HCT116 (cell line): ENCODE measurements around the gene SLC16A4. TPM values are rescaled to one million over a fixed set of nuclear protein-coding genes. Genes with fewer than 3 reads are reported as not detected.

ENCODE experiments used
- ATAC-seq: fragments of 200-7000 bp; cut with Tn5 transposase; 2 replicates; pipeline ENCODE4 v1.9.1; 2020; ENCODE audit warnings: mild to moderate bottlenecking, moderate library complexity
- BruUV-seq: library from RNA; stranded (reverse); fragments of 400-500 nt; replicated peaks from 2 replicates; lab custom pipeline; 2021; lab: Mats Ljungman, UMichigan
- CTCF ChIA-PET: fragments of 300-600 bp; sonication (Branson Sonifier 250); formaldehyde crosslinking; loops from one replicate; lab custom pipeline; 2021; ENCODE audit warnings: antibody characterized with exemption; lab: Charles Lee
- POLR2A ChIA-PET: fragments of 300-600, 350-600 bp; sonication (Branson Sonifier 250); formaldehyde crosslinking; loops from one replicate; lab custom pipeline; 2021; ENCODE audit warnings: antibody characterized with exemption; lab: Charles Lee
- RAD21 ChIA-PET, 2 experiments: fragments of 300-600 bp; sonication (Branson Sonifier 250); formaldehyde crosslinking; loops; one replicate each; lab custom pipeline; 2023; ENCODE audit warnings: low total read pairs in 2 of 2; ENCODE audit not compliant: uncharacterized antibody in 2 of 2, unreplicated experiment in 2 of 2, low non-redundant PET in 1 of 2; lab: Charles Lee
- DNase-seq: peaks from one replicate; pipeline ENCODE4 v3.0.0-alpha.2; 2010; ENCODE audit warnings: low read depth, low spot score
- H2AFZ ChIP-seq: fragments of 200-600 bp; shearing (Covaris generic), sonication (generic); 2 replicates; pipeline ENCODE4 v1.6.1; 2017; ENCODE audit warnings: low read depth, mixed run types, mixed read lengths, antibody characterized with exemption, low read length; ENCODE audit not compliant: poor library complexity, severe bottlenecking
- H3K27ac ChIP-seq: 2 replicates; pipeline ENCODE4 v1.5.1; 2012; ENCODE audit warnings: low read depth, low read length
- H3K27me3 ChIP-seq: fragments of 200-600 bp; sonication (generic); 2 replicates; pipeline ENCODE4 v1.6.1; 2016; ENCODE audit warnings: mixed run types, low read length, mixed read lengths; ENCODE audit not compliant: insufficient read depth
- H3K36me3 ChIP-seq, 2 experiments: fragments of 200-500 bp in 1 of 2; fragments of 200-600 bp in 1 of 2; sonication (Bioruptor generic) in 1 of 2; sonication (generic) in 1 of 2; 2 replicates each; pipeline versions ENCODE4 v1.5.1 to v1.6.1; 2014 to 2016; ENCODE audit warnings: low read length in 2 of 2, inconsistent platforms in 1 of 2, mixed read lengths in 1 of 2, mixed run types in 1 of 2; ENCODE audit not compliant: insufficient read depth in 2 of 2, control insufficient read depth in 1 of 2
- H3K4me1 ChIP-seq, 2 experiments: fragments of 200-600 bp in 1 of 2; sonication (generic) in 1 of 2; 2 replicates each; pipeline versions ENCODE4 v1.5.1 to v1.6.1; 2012 to 2017; ENCODE audit warnings: low read length in 2 of 2, inconsistent platforms in 1 of 2, mild to moderate bottlenecking in 1 of 2, mixed read lengths in 1 of 2, mixed run types in 1 of 2, moderate library complexity in 1 of 2; ENCODE audit not compliant: insufficient read depth in 2 of 2, control insufficient read depth in 1 of 2
- H3K4me2 ChIP-seq: fragments of 200-600 bp; sonication (generic); 2 replicates; pipeline ENCODE4 v1.6.1; 2017; ENCODE audit warnings: mixed run types, low read length, mixed read lengths
- H3K4me3 ChIP-seq, 2 experiments: fragments of 200-600 bp in 1 of 2; sonication (generic) in 1 of 2; replicated peaks in 1 of 2; 2 replicates each; pipeline ENCODE4 v1.5.1; 2011 to 2016; ENCODE audit warnings: low read length in 2 of 2, control low read depth in 1 of 2, low read depth in 1 of 2, mild to moderate bottlenecking in 1 of 2, mixed read lengths in 1 of 2, mixed run types in 1 of 2
- H3K79me2 ChIP-seq: fragments of 200-600 bp; sonication (generic); 2 replicates; pipeline ENCODE4 v1.6.1; 2017; ENCODE audit warnings: mild to moderate bottlenecking, mixed run types, low read length, moderate library complexity, mixed read lengths; ENCODE audit not compliant: insufficient read depth
- H3K9ac ChIP-seq: fragments of 200-600 bp; sonication (generic); 2 replicates; pipeline ENCODE4 v1.6.1; 2016; ENCODE audit warnings: low read length, mixed read lengths
- H3K9me2 ChIP-seq: fragments of 200-600 bp; sonication (generic), shearing (Covaris generic); 2 replicates; pipeline ENCODE4 v1.6.1; 2017; ENCODE audit warnings: mixed run types, mild to moderate bottlenecking, moderate library complexity; ENCODE audit not compliant: insufficient read depth
- H3K9me3 ChIP-seq, 2 experiments: fragments of 200-500 bp in 1 of 2; fragments of 200-600 bp in 1 of 2; sonication (Bioruptor generic) in 1 of 2; sonication (generic) in 1 of 2; 2 replicates each; pipeline ENCODE4 v1.6.1; 2014 to 2017; ENCODE audit warnings: low read length in 2 of 2, mixed read lengths in 2 of 2, inconsistent platforms in 1 of 2, low read depth in 1 of 2, mild to moderate bottlenecking in 1 of 2, mixed run types in 1 of 2, moderate library complexity in 1 of 2; ENCODE audit not compliant: control insufficient read depth in 1 of 2, insufficient read depth in 1 of 2
- H4K20me1 ChIP-seq: fragments of 200-600 bp; sonication (generic), shearing (Covaris generic); 2 replicates; pipeline ENCODE4 v1.6.1; 2017; ENCODE audit warnings: mixed run types, mild to moderate bottlenecking, moderate library complexity; ENCODE audit not compliant: insufficient read depth
- CBX3 ChIP-seq: IDR thresholded peaks from 2 replicates; pipeline ENCODE4 v1.6.1; 2012; ENCODE audit warnings: low read depth
- CEBPB ChIP-seq: IDR thresholded peaks from 2 replicates; pipeline ENCODE4 v1.6.1; 2012; ENCODE audit warnings: low read depth
- EGR1 ChIP-seq: IDR thresholded peaks from 2 replicates; pipeline ENCODE4 v1.6.1; 2012; ENCODE audit warnings: low read depth
- FOSL1 ChIP-seq: IDR thresholded peaks from 2 replicates; pipeline ENCODE4 v1.6.1; 2012; ENCODE audit warnings: low read depth
- JUND ChIP-seq: IDR thresholded peaks from 2 replicates; pipeline ENCODE4 v1.6.1; 2012
- POLR2A ChIP-seq: IDR thresholded peaks from 2 replicates; pipeline ENCODE4 v1.7.0; 2011; ENCODE audit warnings: borderline replicate concordance; ENCODE audit not compliant: insufficient read depth, insufficient read length; ENCODE audit errors: extremely low read depth
- SIN3A ChIP-seq: IDR thresholded peaks from 2 replicates; pipeline ENCODE4 v1.6.1; 2012; ENCODE audit warnings: low read depth
- ZNF274 ChIP-seq: fragments of 200-500 bp; sonication (Bioruptor generic); IDR thresholded peaks from 2 replicates; pipeline ENCODE4 v1.6.1; 2014; ENCODE audit warnings: mild to moderate bottlenecking, low read depth, low read length, inconsistent platforms
- intact Hi-C: fragments of 100-400 bp; cut with micrococcal nuclease; formaldehyde crosslinking; loops from 2 replicates; pipeline ENCODE4 v1.10.0; 2022
- total RNA-seq: library from RNA; stranded (reverse); gene quantifications from one replicate; pipeline ENCODE4 v1.2.1, GENCODE V29; 2021; ENCODE audit not compliant: unreplicated experiment
- TF ChIP-seq, protein P1 (sequence below), 3 experiments: fragments of 200-600 bp in 1 of 3; sonication (generic) in 1 of 3; IDR thresholded peaks in 2 of 3; conservative IDR thresholded peaks in 1 of 3; 2 replicates each; pipeline ENCODE4 v1.5.1; 2012 to 2017; ENCODE audit warnings: low read depth in 2 of 3, low read length in 2 of 3, antibody characterized with exemption in 1 of 3, borderline replicate concordance in 1 of 3, control low read depth in 1 of 3, mild to moderate bottlenecking in 1 of 3, mixed read lengths in 1 of 3, mixed run types in 1 of 3, moderate library complexity in 1 of 3; ENCODE audit not compliant: insufficient read depth in 1 of 3

SLC16A4 gene
- total RNA-seq, 1 experiment from 2014 or later = 0.20 TPM

DNA sequence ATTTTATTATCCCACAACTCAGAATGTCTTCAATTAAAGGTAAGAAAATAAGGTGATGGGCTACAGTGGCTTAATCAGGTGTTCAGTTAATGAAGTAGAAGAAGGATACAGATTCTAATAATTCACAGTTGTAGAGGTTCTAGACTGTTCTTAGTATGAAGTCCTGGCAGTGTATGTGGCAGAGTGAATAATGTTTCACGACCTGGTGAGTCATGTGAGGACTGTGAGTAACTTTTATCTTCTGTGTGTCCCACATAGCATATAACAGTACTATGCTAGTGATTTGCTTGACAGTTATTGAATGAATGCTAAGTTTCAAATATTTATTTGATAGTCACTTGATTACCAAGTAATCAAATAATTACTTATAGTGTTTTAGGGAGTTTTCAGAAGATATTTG lies 20.0 kb downstream of the SLC16A4 start:
- no peak for DNase-seq
- intact Hi-C loops = no loop called here
- TF ChIP-seq JUND = 0 out of 2 replicates have a peak, but pooled peaks have one; percentile 14
- TF ChIP-seq POLR2A = no peak
- Histone ChIP-seq H3K9me3 (no peaks in the 10 kb centered on the region), H4K20me1 (0 out of 2 replicates have a peak, but pooled peaks cover 3% of the 10 kb centered on the region), H3K9me2 (no peaks in the 10 kb centered on the region), H3K79me2 (peaks cover 71% of the 10 kb centered on the region), H3K4me2 (no peak overlapping the region), H3K27ac (no peak overlapping the region), H3K4me3 (no peak overlapping the region), H3K27me3 (no peaks in the 10 kb centered on the region), H3K36me3 (peaks cover 15 to 23% of the 10 kb centered on the region in 2 experiments; a peak in 3 of 4 replicates), H2AFZ (no peak overlapping the region), H3K4me1 (peaks cover 0 to 7% of the 10 kb centered on the region in 2 experiments; a peak in 1 of 4 replicates), H3K9ac (no peak overlapping the region)
- peak; percentile 52; the same call in 1 of the 2 replicates for ATAC-seq
- ChIA-PET POLR2A (no interaction called here), RAD21 (no interaction called here), CTCF (no interaction called here)
- no TSS peak for BruUV-seq

DNA sequence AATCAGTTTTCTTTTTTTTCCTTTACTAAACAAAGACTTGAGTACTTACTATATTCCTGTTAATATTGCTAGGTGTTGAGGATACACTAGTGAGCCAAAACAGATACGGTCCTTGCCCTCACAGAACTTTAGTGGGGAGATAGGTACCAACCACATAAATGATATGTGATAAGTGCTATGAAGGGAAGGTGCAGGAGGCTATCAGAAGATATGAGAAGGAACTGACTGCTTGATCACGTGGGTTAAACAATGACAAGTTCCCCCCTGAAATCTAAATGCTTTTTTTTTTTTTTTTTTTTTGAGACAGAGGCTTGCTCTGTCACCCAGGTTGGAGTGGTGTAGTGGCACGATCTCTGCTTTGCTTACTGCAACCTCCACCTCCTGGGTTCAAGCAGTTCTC lies 26.6 kb downstream of the SLC16A4 start:
- H3K27ac ChIP-seq = no peak overlapping the region
- TF ChIP-seq POLR2A = no peak
- no peaks in the 10 kb centered on the region for H3K4me1 ChIP-seq
- H4K20me1 ChIP-seq = no peaks in the 10 kb centered on the region
- H3K9ac ChIP-seq = no peak overlapping the region
- ChIA-PET POLR2A (no interaction called here), CTCF (no interaction called here), RAD21 (no interaction called here)
- H3K27me3 ChIP-seq = no peaks in the 10 kb centered on the region
- intact Hi-C loops = no loop called here
- DNase-seq = no peak
- no peaks in the 10 kb centered on the region for H3K9me2 ChIP-seq
- no peaks in the 10 kb centered on the region for H3K9me3 ChIP-seq
- H3K79me2 ChIP-seq = peaks cover 99% of the 10 kb centered on the region
- no TSS peak for BruUV-seq
- ATAC-seq = no peak
- no peak overlapping the region for H3K4me2 ChIP-seq
- H3K4me3 ChIP-seq = no peak overlapping the region
- H3K36me3 ChIP-seq = peaks cover 13 to 15% of the 10 kb centered on the region in 2 experiments; a peak in 2 of 4 replicates
- no peak overlapping the region for H2AFZ ChIP-seq

DNA sequence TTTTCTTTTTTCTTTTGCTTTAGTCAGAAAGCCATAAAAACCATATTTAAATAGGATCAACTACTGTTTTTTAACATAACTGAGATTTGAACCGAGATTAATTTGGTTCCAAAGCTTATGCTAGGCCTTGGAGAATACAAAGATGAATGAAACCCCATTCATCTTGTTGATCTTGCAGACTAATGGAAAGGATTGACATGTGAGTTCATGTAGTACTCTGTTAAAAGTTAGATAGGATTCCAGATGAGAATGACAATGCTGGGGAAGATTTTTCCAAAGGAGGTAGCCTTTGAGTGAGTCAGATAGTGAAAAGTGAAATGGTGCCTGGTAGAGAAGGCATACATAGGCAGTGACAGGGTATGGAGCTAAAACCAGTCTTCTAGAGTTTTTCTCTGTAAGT lies 29.0 kb downstream of the SLC16A4 start:
- Histone ChIP-seq H3K79me2 (peaks cover 99% of the 10 kb centered on the region), H3K36me3 (peaks cover 23 to 24% of the 10 kb centered on the region in 2 experiments; a peak in 3 of 4 replicates), H3K4me2 (no peak overlapping the region), H2AFZ (no peak overlapping the region), H3K9me2 (no peaks in the 10 kb centered on the region), H3K9ac (no peak overlapping the region), H3K4me1 (no peaks in the 10 kb centered on the region), H3K4me3 (no peak overlapping the region), H4K20me1 (no peaks in the 10 kb centered on the region), H3K27ac (no peak overlapping the region), H3K9me3 (no peaks in the 10 kb centered on the region), H3K27me3 (no peaks in the 10 kb centered on the region)
- TF ChIP-seq EGR1 (no peak), ZNF274 (no peak), FOSL1 (no peak), SIN3A (no peak), CEBPB (no peak), CBX3 (no peak)
- TF ChIP-seq, protein P1, sequence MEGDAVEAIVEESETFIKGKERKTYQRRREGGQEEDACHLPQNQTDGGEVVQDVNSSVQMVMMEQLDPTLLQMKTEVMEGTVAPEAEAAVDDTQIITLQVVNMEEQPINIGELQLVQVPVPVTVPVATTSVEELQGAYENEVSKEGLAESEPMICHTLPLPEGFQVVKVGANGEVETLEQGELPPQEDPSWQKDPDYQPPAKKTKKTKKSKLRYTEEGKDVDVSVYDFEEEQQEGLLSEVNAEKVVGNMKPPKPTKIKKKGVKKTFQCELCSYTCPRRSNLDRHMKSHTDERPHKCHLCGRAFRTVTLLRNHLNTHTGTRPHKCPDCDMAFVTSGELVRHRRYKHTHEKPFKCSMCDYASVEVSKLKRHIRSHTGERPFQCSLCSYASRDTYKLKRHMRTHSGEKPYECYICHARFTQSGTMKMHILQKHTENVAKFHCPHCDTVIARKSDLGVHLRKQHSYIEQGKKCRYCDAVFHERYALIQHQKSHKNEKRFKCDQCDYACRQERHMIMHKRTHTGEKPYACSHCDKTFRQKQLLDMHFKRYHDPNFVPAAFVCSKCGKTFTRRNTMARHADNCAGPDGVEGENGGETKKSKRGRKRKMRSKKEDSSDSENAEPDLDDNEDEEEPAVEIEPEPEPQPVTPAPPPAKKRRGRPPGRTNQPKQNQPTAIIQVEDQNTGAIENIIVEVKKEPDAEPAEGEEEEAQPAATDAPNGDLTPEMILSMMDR (IDR thresholded peaks at IDR 0.05 in 2 of 3, conservative IDR thresholded peaks at IDR 0.05 in 1 of 3; ENCODE audit: borderline replicate concordance in 1 of 3, insufficient read depth in 1 of 3, low read depth in 2 of 3, low read length in 2 of 3) = no peak
- no peak for DNase-seq
- CTCF ChIA-PET = no interaction called here
- intact Hi-C loops = no loop called here
- POLR2A ChIA-PET = interaction anchor here (0.6 kb wide), 1 partner anchor 180 kb away, joined by 3 read pairs; no protein-coding TSS in a partner anchor
- RAD21 ChIA-PET = no interaction called here
- ATAC-seq = no peak
- no TSS peak for BruUV-seq
